ENCODE data around the gene LRP10.

DNA sequence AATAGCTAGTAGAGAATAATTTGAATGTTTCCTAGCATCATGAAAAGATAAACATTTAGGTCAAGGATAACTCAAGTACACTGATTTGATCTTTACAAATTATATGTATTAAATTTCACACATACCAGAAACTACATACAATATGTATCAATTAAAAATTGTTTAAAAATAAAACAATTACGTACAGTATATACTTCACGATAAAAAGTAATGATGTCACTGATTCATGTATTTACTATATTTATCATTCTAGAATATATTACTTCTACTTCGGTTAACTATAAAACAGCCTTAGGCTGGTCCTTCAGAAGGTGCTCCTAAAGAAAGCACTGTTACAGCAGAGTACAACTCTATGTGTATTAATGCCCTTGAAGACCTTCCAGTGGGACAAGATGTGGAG, 35.9 kb downstream of the LRP10 start:
- TF ChIP-seq BHLHE40 (IDR thresholded peaks at IDR 0.05; ENCODE audit: borderline replicate concordance), result no peak
- no peak for TF ChIP-seq ELF4 (IDR thresholded peaks at IDR 0.05)
- no peak for TF ChIP-seq SUZ12 (IDR thresholded peaks at IDR 0.05)
- no peak for TF ChIP-seq CTBP1 (IDR thresholded peaks at IDR 0.05; ENCODE audit: borderline replicate concordance)
- TF ChIP-seq FOXM1 (IDR thresholded peaks at IDR 0.05; ENCODE audit: borderline replicate concordance), result no peak
- no peak for TF ChIP-seq PKNOX1 (IDR thresholded peaks at IDR 0.05)

Data from HEK293T (cell line).